Activated naive CD4-positive, alpha-beta T cell treated with anti-CD3 and anti-CD28 coated beads for 36 hours (primary cell): Measurements from ENCODE around the gene MBLAC2. TPM values are rescaled to one million over a fixed set of nuclear protein-coding genes. Genes with fewer than 3 reads are reported as not detected.

ENCODE experiments used
- CTCF ChIA-PET: fragments of 350-600 bp; sonication (Branson Sonifier 250); formaldehyde crosslinking; loops from one replicate; lab custom pipeline; 2021; ENCODE audit warnings: antibody characterized with exemption; lab: Charles Lee
- DNase-seq: peaks from one replicate; pipeline ENCODE4 v3.0.0-alpha.2; 2020
- H3K27ac Mint-ChIP-seq: one replicate; pipeline ENCODE4 v1.8.0; 2021; ENCODE audit warnings: mild to moderate bottlenecking, mixed read lengths
- H3K27me3 Mint-ChIP-seq: one replicate; pipeline ENCODE4 v1.8.0; 2021; ENCODE audit warnings: low read depth, mixed read lengths
- H3K36me3 Mint-ChIP-seq: one replicate; pipeline ENCODE4 v1.8.0; 2021; ENCODE audit warnings: low read depth, mixed read lengths
- H3K4me1 Mint-ChIP-seq: one replicate; pipeline ENCODE4 v1.8.0; 2021; ENCODE audit warnings: low read depth, mixed read lengths
- H3K4me3 Mint-ChIP-seq: one replicate; pipeline ENCODE4 v1.8.0; 2021; ENCODE audit warnings: mild to moderate bottlenecking, moderate library complexity, mixed read lengths
- H3K9me3 Mint-ChIP-seq: one replicate; pipeline ENCODE4 v1.8.0; 2021; ENCODE audit warnings: mixed read lengths
- intact Hi-C: fragments of 100-400 bp; cut with micrococcal nuclease; formaldehyde crosslinking; loops from one replicate; pipeline ENCODE4 v1.15.1; 2023
- total RNA-seq, 2 experiments: library from RNA; stranded (reverse); gene quantifications; one replicate each; pipeline ENCODE4 v1.2.3, GENCODE V29; 2021

Gene MBLAC2
- total RNA-seq, 2 experiments from 2014 or later = 2.4 to 2.8 TPM

GRCh38 chr5:90438100-90438499 is 36.5 kb downstream of the MBLAC2 start:
- H3K9me3 Mint-ChIP-seq = no peaks in the 10 kb centered on the region
- H3K36me3 Mint-ChIP-seq = no peaks in the 10 kb centered on the region
- no peak for DNase-seq
- no peak overlapping the region for H3K4me3 Mint-ChIP-seq
- CTCF ChIA-PET = interaction anchor here (0.5 to 7.1 kb wide), 6 partner anchors 35 to 346 kb away, joined by 3 to 50 read pairs (median 4); partner anchors contain the start of genes LYSMD3, MBLAC2 and POLR3G
- peaks cover 5% of the 10 kb centered on the region for H3K4me1 Mint-ChIP-seq
- no peak overlapping the region for H3K27ac Mint-ChIP-seq
- intact Hi-C loops = loop anchor here (2.0 to 5.0 kb wide), 2 partner anchors 29 to 171 kb away; partner anchors contain the start of gene CETN3
- H3K27me3 Mint-ChIP-seq = peaks cover 4% of the 10 kb centered on the region

- no peaks in the 10 kb centered on the region for H3K36me3 Mint-ChIP-seq
- H3K27ac Mint-ChIP-seq = no peak overlapping the region
- intact Hi-C loops = loop anchor here (2.0 to 5.0 kb wide), 2 partner anchors 29 to 170 kb away; partner anchors contain the start of gene CETN3
- CTCF ChIA-PET = interaction anchor here (0.5 to 7.1 kb wide), 5 partner anchors 35 to 346 kb away, joined by 3 to 50 read pairs (median 3); partner anchors contain the start of genes LYSMD3, MBLAC2 and POLR3G
- H3K4me3 Mint-ChIP-seq = no peak overlapping the region
- H3K9me3 Mint-ChIP-seq = no peaks in the 10 kb centered on the region
- H3K4me1 Mint-ChIP-seq = peaks cover 5% of the 10 kb centered on the region
- no peak for DNase-seq
- H3K27me3 Mint-ChIP-seq = peaks cover 4% of the 10 kb centered on the region
These were observed 36.9 kb downstream of the MBLAC2 start for GRCh38 chr5:90437663-90438062.

DNA sequence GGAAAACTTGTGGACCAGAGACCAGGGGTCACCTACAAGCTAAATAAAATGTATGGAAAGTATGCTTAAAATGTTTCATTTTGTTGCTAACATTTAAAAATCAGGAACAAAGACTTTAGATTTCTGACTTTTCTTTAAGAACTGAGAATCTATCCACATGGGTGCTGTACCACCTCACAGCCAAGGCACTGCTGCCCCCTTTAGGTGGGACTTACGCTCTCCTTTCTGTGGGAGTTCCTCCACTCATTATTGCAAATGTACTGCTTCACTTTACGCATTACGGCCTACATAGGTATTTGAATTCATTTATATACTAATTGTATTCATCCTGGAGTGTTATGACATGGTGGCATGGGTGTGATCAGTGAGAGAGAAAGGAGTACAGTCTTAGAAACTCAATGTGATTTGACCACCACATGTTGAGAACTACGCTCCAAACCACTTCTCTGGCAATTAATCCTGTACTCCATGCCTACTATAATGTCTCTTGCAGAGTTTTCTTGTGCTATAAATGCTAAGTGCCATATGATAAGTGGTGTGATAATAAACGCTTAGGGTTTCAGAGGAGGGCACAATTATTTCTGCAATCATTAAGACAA is 40.4 kb downstream of the MBLAC2 start:
- DNase-seq = peak; percentile 65
- Mint-ChIP-seq H3K36me3 (no peaks in the 10 kb centered on the region), H3K27ac (no peak overlapping the region), H3K4me1 (no peaks in the 10 kb centered on the region), H3K9me3 (no peaks in the 10 kb centered on the region), H3K27me3 (peaks cover 5% of the 10 kb centered on the region), H3K4me3 (no peak overlapping the region)
- intact Hi-C loops = loop anchor here (2.0 kb wide), 2 partner anchors 47 to 1705 kb away; no protein-coding TSS in a partner anchor
- CTCF ChIA-PET = interaction anchor here (0.9 kb wide), 1 partner anchor 96 kb away, joined by 3 read pairs; no protein-coding TSS in a partner anchor

- Mint-ChIP-seq H3K4me1 (no peaks in the 10 kb centered on the region), H3K27me3 (peaks cover 15% of the 10 kb centered on the region), H3K36me3 (no peaks in the 10 kb centered on the region), H3K27ac (no peak overlapping the region), H3K4me3 (no peak overlapping the region), H3K9me3 (no peaks in the 10 kb centered on the region)
- CTCF ChIA-PET = no interaction called here
- no peak for DNase-seq
- intact Hi-C loops = no loop called here
These were observed 50.3 kb downstream of the MBLAC2 start for GRCh38 chr5:90424245-90424644.

DNA sequence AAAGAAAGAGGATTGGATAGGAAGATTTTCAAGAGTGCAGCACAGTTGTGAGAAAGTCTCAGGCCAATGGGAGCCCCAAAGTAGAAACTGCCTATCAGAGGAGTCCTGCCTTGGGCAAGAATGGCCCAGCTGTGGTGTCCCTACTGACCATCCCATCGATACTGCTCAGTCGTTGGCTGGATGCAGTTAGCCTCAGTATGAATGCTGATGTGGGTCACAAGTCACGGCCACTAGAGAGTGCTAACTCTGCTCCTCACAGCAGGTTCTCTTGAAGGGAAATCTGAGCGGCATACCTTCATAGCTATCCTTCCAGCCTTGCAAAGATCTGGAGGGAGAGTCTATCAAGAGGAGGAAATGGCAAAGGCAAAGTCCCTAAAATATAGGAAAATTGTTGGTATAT is 53.4 kb downstream of the MBLAC2 start:
- no peaks in the 10 kb centered on the region for H3K9me3 Mint-ChIP-seq

DNA sequence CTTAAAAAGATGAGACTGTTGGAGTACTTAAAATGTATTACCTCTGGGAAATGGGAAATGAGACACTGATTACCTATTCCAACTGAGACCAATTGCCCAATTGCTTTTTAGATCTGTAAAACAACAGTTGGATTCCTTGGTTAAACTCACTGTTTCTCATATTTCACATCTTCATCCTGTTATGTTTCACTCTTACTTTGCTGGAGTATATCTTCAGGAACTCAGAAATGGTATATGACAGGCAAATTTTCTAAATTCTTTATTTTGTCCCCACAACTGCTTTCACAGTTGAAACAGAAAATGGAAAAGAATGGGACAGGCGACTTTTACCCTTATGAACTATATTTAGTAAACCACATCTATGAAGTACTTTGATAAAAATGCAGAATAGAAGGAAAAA is 56.4 kb downstream of the MBLAC2 start:
- H3K4me3 Mint-ChIP-seq = no peak overlapping the region
- peaks cover 20% of the 10 kb centered on the region for H3K27me3 Mint-ChIP-seq
- H3K36me3 Mint-ChIP-seq = peaks cover 3% of the 10 kb centered on the region
- H3K27ac Mint-ChIP-seq = no peak overlapping the region
- CTCF ChIA-PET = interaction anchor here (0.6 to 1.0 kb wide), 2 partner anchors 14 to 119 kb away, joined by 3 read pairs; no protein-coding TSS in a partner anchor
- intact Hi-C loops = no loop called here
- DNase-seq = no peak
- H3K9me3 Mint-ChIP-seq = no peaks in the 10 kb centered on the region
- no peaks in the 10 kb centered on the region for H3K4me1 Mint-ChIP-seq

More for the DNA sequence above, 53.4 kb downstream of the MBLAC2 start:
- no peak for DNase-seq
- Mint-ChIP-seq H3K27ac (no peak overlapping the region), H3K27me3 (peaks cover 23% of the 10 kb centered on the region), H3K4me1 (no peaks in the 10 kb centered on the region), H3K4me3 (no peak overlapping the region), H3K36me3 (no peaks in the 10 kb centered on the region)
- CTCF ChIA-PET = no interaction called here
- intact Hi-C loops = no loop called here

GRCh38 chr5:90410178-90410762 is 64.3 kb downstream of the MBLAC2 start:
- no peaks in the 10 kb centered on the region for H3K9me3 Mint-ChIP-seq
- no peak for DNase-seq
- intact Hi-C loops = no loop called here
- H3K27me3 Mint-ChIP-seq = no peaks in the 10 kb centered on the region
- H3K4me3 Mint-ChIP-seq = no peak overlapping the region
- peaks cover 12% of the 10 kb centered on the region for H3K36me3 Mint-ChIP-seq
- peaks cover 12% of the 10 kb centered on the region for H3K4me1 Mint-ChIP-seq
- H3K27ac Mint-ChIP-seq = no peak overlapping the region
- CTCF ChIA-PET = interaction anchor here (0.8 to 1.9 kb wide), 4 partner anchors 25 to 120 kb away, joined by 4 to 9 read pairs (median 5); partner anchors contain the start of genes MBLAC2 and POLR3G

DNA sequence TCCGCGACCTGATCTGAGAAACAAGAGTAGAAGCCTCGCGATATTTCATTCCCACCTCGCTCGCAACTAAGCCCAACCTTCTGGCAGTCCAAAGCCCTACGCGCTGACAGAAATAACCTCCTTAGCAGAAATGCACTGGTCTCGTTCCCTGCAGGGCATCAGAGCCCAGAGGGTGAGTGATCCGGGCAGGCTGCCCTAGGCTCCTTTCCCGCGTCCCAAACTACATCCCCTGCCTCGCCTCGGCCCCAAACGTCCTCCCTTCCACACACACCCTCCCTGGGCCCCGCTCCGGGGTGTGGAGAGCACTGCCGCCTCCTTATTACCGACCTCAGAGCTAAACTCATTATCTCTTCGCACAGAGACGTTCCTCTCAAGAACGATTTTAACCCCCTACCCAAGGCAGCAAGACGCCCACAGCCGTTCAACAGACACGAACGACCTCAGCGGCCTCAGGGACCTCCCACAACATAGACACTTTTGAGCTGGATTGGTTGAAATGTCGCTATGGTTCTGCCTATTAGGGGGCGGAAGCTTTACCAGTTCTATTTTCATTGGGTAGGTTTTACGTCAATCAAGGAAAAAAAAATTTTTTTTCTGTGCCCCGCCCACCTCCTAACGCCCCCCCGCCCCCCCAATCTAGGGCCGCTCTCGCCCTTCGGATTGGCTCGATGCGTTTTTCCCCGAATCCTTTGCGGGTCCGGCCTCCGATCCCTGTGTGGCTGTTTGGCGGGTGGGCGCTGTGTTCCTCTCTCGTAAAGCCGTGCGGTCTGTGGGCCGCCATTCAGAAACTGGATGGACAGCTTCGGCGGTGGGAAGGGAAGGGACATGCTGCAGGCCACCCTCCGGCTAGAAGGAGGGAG is 65.0 kb downstream of the MBLAC2 start, which contains the start of gene CETN3:
TSS of gene CETN3 (minus strand) at position 439 of the 860 bp plus-strand sequence. CDS start at position 344, 95 bp downstream.
- no peak within 1 kb of the TSS for H3K4me3 Mint-ChIP-seq
- no peaks in the 10 kb centered on the region for H3K27me3 Mint-ChIP-seq
- intact Hi-C loops = loop anchor here (1.0 to 10.0 kb wide), 8 partner anchors 29 to 1907 kb away; partner anchors contain the start of genes LYSMD3, MBLAC2 and POLR3G
- peak; percentile 93 for DNase-seq
- H3K4me1 Mint-ChIP-seq = peaks cover 15% of the 10 kb centered on the region
- H3K9me3 Mint-ChIP-seq = no peaks in the 10 kb centered on the region
- no peak within 1 kb of the TSS for H3K27ac Mint-ChIP-seq
- CTCF ChIA-PET = interaction anchor here (0.8 to 1.9 kb wide), 3 partner anchors 26 to 65 kb away, joined by 4 to 9 read pairs (median 5); partner anchors contain the start of genes MBLAC2 and POLR3G
- peaks cover 17% of the 10 kb centered on the region for H3K36me3 Mint-ChIP-seq

DNA sequence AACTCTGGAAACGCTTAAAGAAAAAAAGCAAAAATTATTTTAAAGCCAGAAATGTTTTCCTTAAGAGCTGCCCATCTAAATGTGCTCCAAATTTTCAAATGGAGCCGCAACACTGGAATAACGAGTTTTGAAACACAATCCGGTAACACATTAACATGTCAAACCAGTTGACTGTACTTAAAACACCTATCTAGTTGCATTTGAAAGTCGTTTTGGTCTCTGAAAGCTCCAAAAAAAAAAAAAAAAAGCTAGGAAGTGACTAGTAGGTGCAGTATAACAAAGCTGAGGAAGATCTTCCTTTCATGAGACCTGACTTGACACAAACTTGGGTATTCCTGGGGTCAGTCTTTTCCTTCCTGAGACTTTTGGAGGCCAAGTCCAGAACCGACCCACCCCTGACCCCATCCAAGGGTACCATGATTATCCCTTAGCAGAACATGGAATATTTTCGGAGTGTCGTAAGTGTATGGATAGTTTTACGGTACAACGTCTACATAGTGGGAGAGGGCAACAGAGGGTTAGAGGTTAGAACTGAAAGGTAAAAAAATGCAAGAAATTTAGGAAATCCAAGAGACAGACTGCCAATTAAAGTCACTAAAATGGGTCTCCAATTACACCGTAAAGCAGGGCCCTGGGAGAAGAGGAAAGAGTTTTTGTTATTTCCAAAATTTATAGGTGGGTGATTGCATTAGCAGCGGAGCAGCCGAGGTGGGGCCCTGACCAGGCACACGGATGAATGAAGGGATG is 65.8 kb downstream of the MBLAC2 start:
- Mint-ChIP-seq H3K27me3 (no peaks in the 10 kb centered on the region), H3K36me3 (peaks cover 18% of the 10 kb centered on the region), H3K27ac (no peak overlapping the region), H3K4me1 (peaks cover 15% of the 10 kb centered on the region), H3K4me3 (no peak overlapping the region), H3K9me3 (no peaks in the 10 kb centered on the region)
- no peak for DNase-seq
- intact Hi-C loops = loop anchor here (1.0 to 10.0 kb wide), 8 partner anchors 30 to 1906 kb away; partner anchors contain the start of genes LYSMD3, MBLAC2 and POLR3G
- CTCF ChIA-PET = interaction anchor here (0.8 kb wide), 1 partner anchor 66 kb away, joined by 3 read pairs; the partner anchor contains the start of genes MBLAC2 and POLR3G
